NCI-H2196 (cell line): ENCODE data around the gene DHX58.

ENCODE experiments used
- DNase-seq: peaks from one replicate; lab custom pipeline; 2025; ENCODE audit not compliant: unreplicated experiment; lab: John Stamatoyannopoulos, UW

Gene DHX58

GRCh38 chr17:42056635-42057034 is 55.9 kb downstream of the DHX58 start:
- DNase-seq: no peak

- DNase-seq: no peak
Observed at GRCh38 chr17:42055496-42055895, 57.0 kb downstream of the DHX58 start.

DNA sequence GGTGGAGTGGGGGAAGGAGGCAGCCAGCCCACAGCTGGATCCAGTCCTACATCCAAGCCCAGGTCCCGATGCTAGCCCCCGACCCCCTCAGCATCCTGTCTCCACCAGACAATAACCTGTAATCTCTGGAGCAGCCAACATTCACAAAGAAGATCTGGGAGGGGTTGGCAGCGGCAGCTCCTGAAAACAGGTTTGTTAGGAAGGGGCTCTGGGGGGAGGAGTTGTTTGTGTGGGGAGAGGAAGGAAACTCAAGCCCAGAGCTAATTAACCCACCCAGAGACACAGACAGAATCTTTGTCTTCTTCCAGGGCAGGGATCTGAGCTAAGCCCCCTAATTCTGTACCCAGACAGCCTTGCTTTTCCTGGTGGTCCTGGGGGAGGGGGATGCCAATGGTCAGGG is 57.5 kb downstream of the DHX58 start:
- DNase-seq: no peak

DNA sequence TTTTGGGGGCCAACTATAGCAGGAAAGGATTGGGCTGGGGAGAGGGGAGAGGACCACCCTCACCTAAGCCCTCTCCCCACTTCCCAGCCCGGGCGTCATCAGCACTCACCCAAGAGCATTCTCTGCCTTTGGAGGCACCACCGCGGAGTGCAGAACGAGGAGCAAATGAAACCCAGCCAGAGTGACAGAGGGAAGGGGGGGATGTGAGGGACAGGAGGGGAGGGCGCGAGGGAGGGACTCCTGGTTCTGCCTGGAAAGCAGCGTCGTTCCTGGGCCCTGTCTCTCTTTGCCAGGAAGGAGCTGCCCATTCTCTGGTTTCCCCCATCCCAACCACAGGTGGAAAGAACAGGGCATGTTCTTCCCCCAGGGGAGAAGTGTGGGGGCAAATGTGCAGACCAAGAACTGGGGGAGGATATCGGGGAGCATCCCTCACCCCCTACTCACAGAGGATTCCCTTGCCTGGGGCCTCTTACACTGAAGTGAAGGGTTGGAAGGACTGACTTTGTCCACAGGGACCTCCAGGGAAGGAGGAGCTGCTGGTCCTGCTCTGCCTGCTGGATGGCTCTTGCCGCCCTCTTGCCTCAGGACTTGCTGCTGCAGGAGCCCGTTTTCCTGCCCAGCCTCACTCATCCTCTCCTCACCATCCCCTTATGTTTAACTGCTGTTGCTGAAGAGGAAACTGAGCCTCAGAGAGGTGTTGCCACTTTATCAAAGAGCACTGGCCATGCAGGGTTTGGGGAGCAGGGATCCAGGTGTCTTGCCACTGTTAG is 58.6 kb downstream of the DHX58 start:
- DNase-seq: no peak

GRCh38 chr17:42052346-42052877 is 60.1 kb downstream of the DHX58 start:
- DNase-seq: no peak

- DNase-seq: no peak
Observed at GRCh38 chr17:42051645-42052044, 60.9 kb downstream of the DHX58 start.
